Retinal pigment epithelial cell (primary cell): ENCODE results near the gene SLC13A5.

ENCODE experiments used
- DNase-seq: peaks from one replicate; pipeline ENCODE4 v3.0.0-alpha.2; 2010; ENCODE audit warnings: low read depth
- H3K4me3 ChIP-seq: 2 replicates; pipeline ENCODE4 v1.5.1; 2011; ENCODE audit warnings: mild to moderate bottlenecking, low read length, control low read depth, moderate library complexity
- TF ChIP-seq, protein P1 (sequence below): conservative IDR thresholded peaks from 2 replicates; pipeline ENCODE4 v1.5.1; 2011; ENCODE audit warnings: low read depth, low read length, control low read depth, inconsistent platforms

Gene SLC13A5

DNA sequence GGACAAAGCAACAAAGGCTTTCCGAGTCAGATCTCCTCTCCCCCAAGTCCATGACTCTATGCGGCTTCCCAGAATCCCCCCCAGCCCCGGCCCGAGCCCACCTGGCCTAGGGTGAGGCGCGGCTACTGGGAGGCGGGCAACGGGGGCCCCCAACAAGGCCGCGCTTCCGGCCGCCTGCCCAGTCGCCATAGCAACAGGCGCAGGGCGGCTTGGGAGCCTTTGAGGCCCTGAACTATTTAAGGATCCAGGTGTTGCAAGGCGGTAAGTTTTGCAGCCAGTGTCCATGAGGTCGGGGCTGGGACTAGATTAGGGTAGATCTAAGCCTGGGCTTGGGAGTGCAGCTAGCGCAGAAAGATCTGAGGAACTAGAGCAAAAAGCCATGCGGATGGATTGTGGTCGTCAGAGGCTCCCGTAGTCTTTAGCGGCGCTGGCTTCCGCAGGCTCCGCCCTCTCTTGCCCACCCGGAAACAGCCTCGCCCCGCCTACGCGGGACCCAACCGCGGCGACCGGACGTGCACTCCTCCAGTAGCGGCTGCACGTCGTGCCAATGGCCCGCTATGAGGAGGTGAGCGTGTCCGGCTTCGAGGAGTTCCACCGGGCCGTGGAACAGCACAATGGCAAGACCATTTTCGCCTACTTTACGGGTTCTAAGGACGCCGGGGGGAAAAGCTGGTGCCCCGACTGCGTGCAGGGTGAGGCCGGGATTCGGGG lies 72.5 kb downstream of the SLC13A5 start, which contains the start of the genes KIAA0753 and TXNDC17:
KIAA0753 (minus strand) TSS at position 176 of the 711 bp plus-strand sequence. CDS start 5,608 bp downstream, outside the sequence.
TXNDC17 (plus strand) TSS at position 525 of the 711 bp plus-strand sequence; CDS start at position 548, 23 bp downstream.
- DNase-seq: peak; percentile 66
- TF ChIP-seq, protein P1, sequence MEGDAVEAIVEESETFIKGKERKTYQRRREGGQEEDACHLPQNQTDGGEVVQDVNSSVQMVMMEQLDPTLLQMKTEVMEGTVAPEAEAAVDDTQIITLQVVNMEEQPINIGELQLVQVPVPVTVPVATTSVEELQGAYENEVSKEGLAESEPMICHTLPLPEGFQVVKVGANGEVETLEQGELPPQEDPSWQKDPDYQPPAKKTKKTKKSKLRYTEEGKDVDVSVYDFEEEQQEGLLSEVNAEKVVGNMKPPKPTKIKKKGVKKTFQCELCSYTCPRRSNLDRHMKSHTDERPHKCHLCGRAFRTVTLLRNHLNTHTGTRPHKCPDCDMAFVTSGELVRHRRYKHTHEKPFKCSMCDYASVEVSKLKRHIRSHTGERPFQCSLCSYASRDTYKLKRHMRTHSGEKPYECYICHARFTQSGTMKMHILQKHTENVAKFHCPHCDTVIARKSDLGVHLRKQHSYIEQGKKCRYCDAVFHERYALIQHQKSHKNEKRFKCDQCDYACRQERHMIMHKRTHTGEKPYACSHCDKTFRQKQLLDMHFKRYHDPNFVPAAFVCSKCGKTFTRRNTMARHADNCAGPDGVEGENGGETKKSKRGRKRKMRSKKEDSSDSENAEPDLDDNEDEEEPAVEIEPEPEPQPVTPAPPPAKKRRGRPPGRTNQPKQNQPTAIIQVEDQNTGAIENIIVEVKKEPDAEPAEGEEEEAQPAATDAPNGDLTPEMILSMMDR: no peak
- H3K4me3 ChIP-seq: peak within 1 kb of the TSS; percentile 96

- peak overlapping the region; percentile 96 for H3K4me3 ChIP-seq
- TF ChIP-seq, protein P1: no peak
- DNase-seq: no peak
These were observed 73.3 kb downstream of the SLC13A5 start for GRCh38 chr17:6639586-6640535.

DNA sequence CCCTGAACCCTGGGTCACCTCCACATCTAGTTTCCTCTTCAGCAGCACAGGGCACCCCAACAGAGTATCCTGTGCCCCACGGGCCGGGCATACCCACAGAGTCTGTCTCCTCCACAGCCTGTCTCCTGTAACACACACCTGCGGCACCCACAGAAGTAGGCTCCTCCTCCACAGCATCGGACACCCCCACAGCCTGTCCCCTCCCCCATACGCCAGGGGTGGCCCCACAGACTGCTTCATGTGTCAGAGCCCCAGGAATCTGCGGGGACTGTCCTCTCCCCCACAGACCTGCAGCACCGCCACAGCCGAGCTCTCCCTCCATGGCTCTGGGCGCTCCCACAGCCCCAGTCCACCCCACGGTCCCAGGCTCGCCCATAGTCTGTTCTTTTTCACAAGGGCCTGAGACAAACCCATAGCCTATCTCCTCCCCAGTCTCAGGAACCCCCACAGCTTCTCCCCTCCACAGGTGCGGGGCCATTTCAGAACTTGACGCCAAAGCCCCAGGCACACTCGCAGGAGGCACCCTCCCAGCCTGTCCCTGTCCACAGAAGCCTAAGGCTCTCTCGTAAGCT lies 74.1 kb downstream of the SLC13A5 start:
- peak overlapping the region; percentile 96 for H3K4me3 ChIP-seq
- no peak for DNase-seq
- TF ChIP-seq, protein P1: no peak

- no peak overlapping the region for H3K4me3 ChIP-seq
- TF ChIP-seq, protein P1: no peak
- DNase-seq: no peak
These were observed 74.9 kb downstream of the SLC13A5 start for GRCh38 chr17:6638046-6638908.

DNA sequence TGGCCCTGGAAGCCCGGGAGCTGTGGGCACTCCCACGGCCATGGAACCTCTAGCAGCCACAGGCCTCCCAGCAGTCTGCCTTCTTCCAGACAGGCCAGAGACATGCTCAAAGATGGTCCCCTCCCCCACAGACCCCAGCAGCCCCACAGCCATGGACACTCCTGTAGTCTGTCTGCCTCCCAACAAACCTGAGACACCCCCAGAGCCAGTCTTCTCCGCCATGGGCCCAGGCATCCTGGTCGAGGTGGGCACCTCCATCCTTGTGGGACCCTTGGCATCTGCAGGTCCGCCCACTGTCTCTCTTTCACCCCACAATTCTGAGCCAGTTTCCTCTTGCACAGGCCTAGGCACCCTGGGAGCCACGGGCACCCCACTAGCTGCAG lies 75.7 kb downstream of the SLC13A5 start:
- no peak for DNase-seq
- H3K4me3 ChIP-seq: no peak overlapping the region
- TF ChIP-seq, protein P1: no peak
